GM12891 (cell line): ENCODE results near the gene PPID.
"Not testable (repeated sequence)": the region's sequence is repeated elsewhere in the genome, so short reads cannot be mapped to it uniquely, and the experiment has no call there.

Experiments
- DNase-seq: peaks from one replicate; pipeline ENCODE4 v3.0.0; 2011; ENCODE audit warnings: low spot score; ENCODE audit not compliant: insufficient read length
- FAIRE-seq: peaks from 2 replicates; lab custom pipeline; 2011; peaks lifted over from hg19 to GRCh38; lab: Jason Lieb, UNC
- PAX5 ChIP-seq: IDR thresholded peaks from 2 replicates; pipeline ENCODE4 v1.6.1; 2011; ENCODE audit warnings: low read length, moderate library complexity, mild to moderate bottlenecking; ENCODE audit not compliant: insufficient read depth, severe bottlenecking
- POLR2A ChIP-seq: IDR thresholded peaks from 2 replicates; pipeline ENCODE4 v1.6.1; 2011; ENCODE audit warnings: low read depth, low read length, control low read depth
- POLR2AphosphoS5 ChIP-seq: IDR thresholded peaks from 2 replicates; pipeline ENCODE4 v1.6.1; 2011; ENCODE audit warnings: low read depth, low read length, control low read depth
- POU2F2 ChIP-seq: IDR thresholded peaks from 2 replicates; pipeline ENCODE4 v1.6.1; 2011; ENCODE audit warnings: low read depth, mild to moderate bottlenecking, control low read depth, low read length, moderate library complexity
- SPI1 ChIP-seq: IDR thresholded peaks from 2 replicates; pipeline ENCODE4 v1.6.1; 2011; ENCODE audit warnings: low read depth, low read length, control low read depth
- TAF1 ChIP-seq: IDR thresholded peaks from 2 replicates; pipeline ENCODE4 v1.6.1; 2011; ENCODE audit warnings: low read depth, low read length, control low read depth

PPID gene

DNA sequence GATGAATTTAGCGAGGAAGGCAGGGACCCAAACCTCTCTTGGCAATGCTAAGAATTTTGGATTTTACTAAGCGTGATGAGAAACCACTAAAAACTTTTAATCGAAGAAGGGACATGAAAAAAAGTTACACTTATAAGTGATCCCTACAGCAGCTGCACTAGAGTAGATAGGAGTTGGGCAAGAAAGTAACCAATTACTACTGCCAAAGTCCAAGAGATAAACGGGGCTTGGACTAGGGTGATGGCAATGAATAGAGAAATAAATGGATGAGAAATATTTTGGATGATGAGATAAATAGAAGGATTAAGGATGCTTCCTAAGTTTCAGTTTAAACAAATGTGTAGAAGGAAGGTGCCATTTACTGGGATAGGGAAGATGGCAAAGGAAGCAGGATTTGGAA, 39.4 kb upstream of the PPID start:
- FAIRE-seq (no peak), DNase-seq (no peak)
- TF ChIP-seq POLR2A (no peak), TAF1 (no peak), PAX5 (no peak), SPI1 (no peak), POU2F2 (no peak), POLR2AphosphoS5 (no peak)

DNA sequence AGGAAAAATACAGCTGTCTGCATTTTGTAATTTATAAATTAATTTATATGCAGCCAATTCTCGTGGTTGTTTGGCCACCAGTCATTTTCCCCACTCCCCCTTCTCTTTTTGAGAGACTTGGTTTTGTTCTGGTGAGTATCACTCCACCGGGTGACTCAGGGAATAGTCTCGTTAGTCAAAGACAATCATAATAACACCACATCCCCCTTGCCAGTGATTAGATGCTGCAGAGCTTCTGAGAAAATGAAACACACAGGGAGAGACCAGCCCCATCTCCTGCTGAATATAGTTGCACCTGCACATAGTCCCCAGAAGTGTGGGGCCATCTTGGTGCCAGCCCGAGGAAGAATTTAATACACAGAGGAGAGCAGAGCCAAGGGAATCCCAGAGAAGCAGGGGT, 37.7 kb upstream of the PPID start:
- TF ChIP-seq POU2F2 (no peak), TAF1 (no peak), SPI1 (no peak), POLR2AphosphoS5 (no peak), POLR2A (no peak), PAX5 (no peak)
- FAIRE-seq, result no peak
- no peak for DNase-seq

DNA sequence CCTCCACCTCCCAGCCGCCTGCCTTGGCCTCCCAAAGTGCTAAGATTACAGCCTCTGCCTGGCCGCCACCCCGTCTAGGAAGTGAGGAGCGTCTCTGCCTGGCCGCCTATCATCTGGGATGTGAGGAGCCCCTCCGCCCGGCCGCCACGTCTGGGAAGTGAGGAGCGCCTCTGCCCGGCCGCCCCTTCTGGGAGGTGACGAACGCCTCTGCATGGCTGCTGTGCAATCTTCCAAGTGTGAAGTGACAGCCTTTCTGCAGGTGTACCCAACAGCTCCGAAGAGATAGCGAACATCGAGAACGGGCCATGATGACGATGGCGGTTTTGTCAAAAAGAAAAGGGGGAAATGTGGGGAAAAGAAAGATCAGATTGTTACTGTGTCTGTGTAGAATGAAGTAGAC, 36.3 kb upstream of the PPID start:
- not testable (repeated sequence) for FAIRE-seq, DNase-seq

DNA sequence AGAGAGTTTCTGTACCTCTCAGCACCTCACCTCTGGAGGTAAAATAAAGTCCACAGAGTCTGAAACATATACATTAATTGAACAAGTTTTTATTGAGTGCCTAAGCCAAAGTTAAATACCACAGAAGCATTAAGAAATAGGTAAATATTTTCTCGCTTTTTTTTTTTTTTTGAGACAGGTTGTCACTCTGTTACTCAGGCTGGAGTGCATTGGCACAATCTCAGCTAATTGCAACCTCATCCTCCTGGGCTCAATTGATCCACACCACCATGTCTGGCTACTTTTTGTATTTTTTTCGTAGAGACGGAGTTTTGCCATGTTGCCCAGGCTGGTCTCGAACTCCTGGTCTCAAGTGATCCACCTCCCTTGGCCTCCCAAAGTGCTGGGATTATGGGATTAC, 35.5 kb upstream of the PPID start:
- FAIRE-seq (no peak), DNase-seq (no peak)
- no peak for TF ChIP-seq PAX5
- no peak for TF ChIP-seq POLR2AphosphoS5
- TF ChIP-seq POLR2A, result no peak
- TF ChIP-seq SPI1, result no peak
- TF ChIP-seq POU2F2, result no peak
- no peak for TF ChIP-seq TAF1

DNA sequence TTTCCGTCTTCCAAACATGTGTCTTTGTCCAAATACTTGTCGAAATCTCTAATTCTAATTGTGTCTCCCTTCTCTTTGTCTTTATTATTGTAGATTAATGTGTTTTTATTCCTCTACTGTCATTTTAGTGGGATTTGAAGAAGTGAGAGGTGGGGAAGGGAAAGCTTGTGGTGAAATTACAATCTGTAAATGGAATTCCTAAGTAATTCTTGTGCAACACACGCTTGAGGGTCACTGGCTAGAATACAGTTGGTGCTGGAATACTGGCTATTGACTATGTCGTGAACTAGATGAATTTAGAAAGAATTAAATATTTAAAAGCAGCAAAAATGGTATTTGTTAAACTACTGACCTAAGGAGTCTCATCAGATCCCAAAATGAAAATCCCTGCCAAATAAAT, 34.9 kb upstream of the PPID start:
- DNase-seq (no peak), FAIRE-seq (no peak)
- TF ChIP-seq TAF1, result no peak
- TF ChIP-seq SPI1, result no peak

DNA sequence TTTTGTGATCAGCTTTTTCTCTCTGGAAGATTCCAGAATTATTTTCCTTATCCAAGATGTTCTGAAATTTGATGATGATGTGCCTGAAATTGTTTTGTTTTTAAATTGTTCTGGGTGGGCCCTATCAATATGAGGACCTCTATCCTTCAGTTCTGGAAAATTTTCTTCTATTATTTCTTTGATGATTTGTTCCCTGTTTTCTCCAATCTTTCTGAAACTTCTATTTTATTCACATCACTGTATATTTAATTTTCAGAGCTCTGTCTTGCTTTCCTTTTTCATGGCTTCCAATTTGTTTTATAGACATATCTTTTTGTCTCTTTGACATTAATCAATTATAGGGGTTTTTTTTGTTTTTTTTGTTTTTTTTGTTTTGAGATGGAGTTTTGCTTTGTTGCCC, 33.4 kb upstream of the PPID start:
- TF ChIP-seq TAF1 (no peak), POLR2AphosphoS5 (no peak), PAX5 (no peak), POU2F2 (no peak), SPI1 (no peak), POLR2A (no peak)
- no peak for FAIRE-seq
- DNase-seq, result no peak

DNA sequence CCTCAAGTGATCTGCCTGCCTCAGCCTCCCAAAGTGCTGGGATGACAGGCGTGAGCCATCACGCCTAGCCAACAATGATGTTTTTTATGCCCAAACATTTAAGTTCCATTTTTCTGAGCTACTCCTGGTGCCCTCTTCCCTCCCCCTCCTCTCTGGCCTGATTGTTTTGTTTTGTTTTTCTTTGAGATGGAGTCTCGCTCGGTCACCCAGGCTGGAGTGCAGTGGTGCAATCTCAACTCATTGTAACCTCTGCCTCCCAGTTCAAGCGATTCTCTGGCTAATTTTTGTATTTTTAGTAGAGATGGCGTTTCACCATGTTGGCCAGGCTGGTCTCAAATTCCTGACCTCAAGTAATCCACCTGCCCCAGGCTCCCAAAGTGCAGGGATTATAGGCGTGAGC, 32.6 kb upstream of the PPID start:
- not testable (repeated sequence) for FAIRE-seq, DNase-seq

DNA sequence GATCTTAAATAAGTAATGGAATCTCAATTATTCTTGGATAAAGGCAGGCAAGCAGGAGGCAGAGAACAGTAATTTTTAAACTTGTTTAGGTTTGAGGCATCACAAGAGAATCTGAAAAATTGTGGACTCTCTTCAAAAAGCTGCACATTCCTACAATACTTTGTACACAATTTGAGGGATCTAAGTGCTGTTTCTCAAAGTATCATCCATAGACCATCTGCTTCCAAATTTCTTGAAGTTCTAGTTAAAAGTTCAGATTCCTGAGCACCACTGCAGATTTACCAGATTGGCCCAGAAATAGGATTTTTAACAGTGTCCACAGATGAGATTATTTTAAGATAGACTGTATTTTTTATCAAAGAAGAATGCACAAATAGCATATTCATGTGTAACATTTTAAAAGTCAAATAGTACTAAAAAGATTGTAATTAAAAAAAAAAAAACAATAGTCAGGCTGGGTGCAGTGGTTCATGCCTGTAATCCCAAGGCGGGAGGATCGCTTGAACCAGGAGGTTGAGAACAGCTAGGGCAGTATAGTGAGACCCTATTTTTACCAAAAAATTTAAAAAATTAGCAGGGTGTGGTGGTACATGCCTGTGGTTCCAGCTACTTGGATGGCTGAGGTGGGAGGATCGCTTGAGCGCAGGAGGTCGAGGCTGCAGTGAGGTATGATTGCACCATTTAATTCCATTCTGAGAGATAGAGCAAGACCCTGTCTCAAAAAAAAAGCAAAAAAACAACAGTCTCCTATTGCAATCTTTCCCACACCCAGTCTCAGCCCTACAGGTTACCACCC, 31.4 kb upstream of the PPID start:
- DNase-seq (no peak), FAIRE-seq (no peak)

DNA sequence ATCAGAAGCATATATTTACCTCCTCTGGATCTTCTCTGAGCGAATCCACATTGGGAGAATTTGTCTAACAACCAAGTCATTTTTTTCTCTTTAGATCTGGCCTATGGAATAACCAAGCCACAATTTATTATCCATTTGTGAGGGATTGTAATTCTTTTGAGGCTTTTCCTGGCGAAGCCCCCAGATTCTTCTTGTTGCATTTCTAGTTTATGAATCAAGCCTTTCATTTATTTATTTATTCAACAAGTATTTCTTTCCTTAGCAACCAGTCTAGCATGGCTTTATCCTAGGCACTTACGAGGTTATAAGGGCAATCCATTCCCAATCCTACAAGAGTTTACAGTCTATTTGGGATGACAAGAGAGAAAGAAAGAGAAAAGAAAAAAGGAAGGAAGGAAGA, 27.2 kb upstream of the PPID start:
- no peak for FAIRE-seq
- TF ChIP-seq POLR2A (no peak), POLR2AphosphoS5 (no peak), TAF1 (no peak), SPI1 (no peak), POU2F2 (no peak), PAX5 (no peak)
- no peak for DNase-seq

More for the DNA sequence above, 31.4 kb upstream of the PPID start:
- TF ChIP-seq POLR2AphosphoS5 (no peak), POLR2A (no peak), TAF1 (no peak), POU2F2 (no peak), SPI1 (no peak), PAX5 (no peak)

DNA sequence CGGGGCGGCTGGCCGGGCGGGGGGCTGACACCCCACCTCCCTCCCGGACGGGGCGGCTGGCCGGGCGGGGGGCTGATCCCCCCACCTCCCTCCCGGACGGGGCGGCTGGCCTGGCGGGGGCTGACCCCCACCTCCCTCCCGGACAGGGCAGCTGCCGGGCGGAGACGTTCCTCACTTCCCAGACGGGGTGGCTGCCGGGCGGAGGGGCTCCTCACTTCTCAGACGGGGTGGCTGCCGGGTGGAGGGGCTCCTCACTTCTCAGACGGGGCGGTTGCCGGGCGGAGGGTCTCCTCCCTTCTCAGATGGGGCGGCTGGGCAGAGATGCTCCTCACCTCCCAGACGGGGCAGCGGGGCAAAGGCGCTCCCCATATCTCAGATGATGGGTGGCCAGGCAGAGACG, 23.3 kb upstream of the PPID start:
- DNase-seq, result not testable (repeated sequence)

DNA sequence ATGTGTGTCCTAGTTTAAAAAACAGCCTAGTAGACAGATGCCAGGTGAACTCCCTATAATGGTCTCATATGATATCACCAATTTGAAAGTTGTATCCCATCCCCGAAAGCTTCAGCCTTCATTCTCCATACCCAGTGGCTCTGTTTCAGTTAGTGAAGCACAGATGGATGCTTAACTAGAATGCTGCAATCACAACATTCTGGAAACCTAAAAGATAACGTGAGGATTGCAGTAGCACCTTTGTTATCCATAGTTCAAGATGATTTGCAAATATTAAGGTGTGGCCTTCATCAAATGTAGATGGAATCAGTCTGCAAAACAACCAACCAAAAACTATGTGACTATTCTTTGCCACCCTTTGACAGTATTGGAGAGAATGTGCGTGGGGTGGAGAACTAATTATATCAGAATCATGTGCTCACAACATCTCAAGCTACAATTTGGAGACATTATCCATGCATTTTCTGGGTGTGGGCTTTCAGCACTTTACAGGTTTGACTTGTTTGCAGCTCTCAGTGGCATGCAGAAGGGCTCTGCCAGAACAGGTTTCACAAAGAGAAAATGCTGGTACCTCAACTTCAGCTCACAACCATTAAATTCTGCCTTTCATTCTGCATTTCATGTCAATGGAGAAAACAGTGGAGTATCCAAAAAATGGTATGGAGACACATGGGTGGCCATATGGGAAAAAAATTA, 18.3 kb upstream of the PPID start:
- TF ChIP-seq PAX5 (no peak), POLR2A (no peak), TAF1 (no peak), POLR2AphosphoS5 (no peak), SPI1 (no peak), POU2F2 (no peak)
- no peak for FAIRE-seq
- DNase-seq, result no peak

More for the DNA sequence above, 23.3 kb upstream of the PPID start:
- FAIRE-seq, result not testable (repeated sequence)
